Stimulated activated CD8-positive, alpha-beta memory T cell treated with anti-CD3 and anti-CD28 coated beads, Interleukin-15, amount 100 ng/mL, for 4 hours (primary cell): ENCODE results near the gene ATP4B.

Experiments used
- DNase-seq, 2 donors: peaks; one replicate each; pipeline ENCODE4 v3.0.0-alpha.2; 2020; ENCODE audit warnings: low read depth in 2 of 2

Gene ATP4B

DNA sequence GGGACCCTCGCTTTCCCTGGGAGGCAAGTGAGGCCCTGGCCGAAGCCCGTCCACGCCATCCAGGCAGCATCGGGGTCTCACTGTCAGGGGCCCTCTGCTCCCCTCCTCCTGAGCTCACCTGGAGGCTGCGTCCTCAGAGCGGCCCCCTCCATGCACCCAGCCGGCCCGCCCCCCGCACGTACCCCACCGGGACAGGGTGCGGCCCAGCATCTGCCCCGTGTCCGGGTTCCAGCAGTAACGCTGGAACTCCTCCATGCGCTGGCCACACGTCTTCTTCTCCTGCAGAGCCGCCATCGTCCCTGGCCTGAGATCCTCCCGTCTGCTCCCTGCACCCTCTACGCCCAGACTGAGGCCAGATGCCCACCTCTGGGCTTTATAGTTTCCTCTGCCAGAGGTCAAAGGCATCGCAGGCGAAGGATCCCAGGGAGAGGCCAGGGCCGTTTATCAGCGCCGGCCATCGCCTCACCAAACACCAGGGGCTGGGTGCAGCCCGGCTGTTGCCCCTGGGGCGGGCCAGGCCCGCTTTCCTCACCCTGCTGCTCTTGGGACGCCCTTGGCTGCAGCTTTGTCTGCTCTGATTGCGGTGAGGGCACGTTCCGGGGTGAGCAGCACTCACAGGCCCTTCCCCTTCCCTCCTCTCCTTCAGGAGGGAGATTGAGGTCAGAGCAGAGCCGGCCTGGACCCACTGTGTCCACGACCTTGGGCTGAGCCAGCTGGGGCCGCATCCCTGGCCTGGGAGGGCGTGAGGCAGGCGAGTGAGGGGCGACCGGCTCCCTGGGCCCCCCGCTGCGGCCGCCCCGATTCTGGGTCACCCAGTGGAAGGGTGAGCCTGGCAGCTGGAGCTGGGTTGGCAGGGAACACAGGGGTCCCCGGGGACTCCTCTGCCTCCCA, at the start of gene ATP4B:
TSS of gene ATP4B (minus strand) at position 348 of the 891 bp plus-strand sequence. CDS start at position 294, 54 bp downstream.
- no peak for DNase-seq

DNA sequence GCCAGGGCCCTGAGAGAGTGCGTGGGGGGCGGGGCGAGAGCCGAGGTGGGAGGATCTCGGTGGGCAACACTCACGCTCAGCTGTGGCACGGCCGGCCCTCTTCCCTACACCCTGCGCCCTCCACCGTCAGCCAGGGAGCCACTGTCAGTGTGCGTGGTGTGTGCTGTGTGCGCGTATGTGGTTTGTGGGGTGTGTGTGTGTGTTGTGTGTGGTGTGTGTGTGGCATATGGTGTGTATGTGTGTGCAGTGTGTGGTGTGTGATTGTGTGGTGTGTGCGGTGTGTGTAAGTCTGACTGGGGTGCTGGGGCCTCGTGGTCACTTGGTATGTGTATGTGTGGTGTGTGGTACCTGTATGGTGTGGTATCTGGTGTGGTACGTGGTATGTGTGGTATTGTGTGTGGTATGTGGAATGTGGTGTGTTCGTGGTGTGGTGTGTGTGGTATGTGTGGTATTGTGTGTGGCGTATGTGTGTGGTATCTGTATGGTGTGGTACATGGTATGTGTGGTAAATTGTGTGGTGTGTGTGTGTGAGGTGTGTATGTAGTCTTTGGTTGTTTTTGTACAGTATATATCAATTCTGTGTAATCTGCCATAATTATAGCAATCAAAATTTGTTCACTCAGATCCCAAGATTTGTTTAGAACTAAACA, 14.1 kb upstream of the ATP4B start:
- no peak for DNase-seq

DNA sequence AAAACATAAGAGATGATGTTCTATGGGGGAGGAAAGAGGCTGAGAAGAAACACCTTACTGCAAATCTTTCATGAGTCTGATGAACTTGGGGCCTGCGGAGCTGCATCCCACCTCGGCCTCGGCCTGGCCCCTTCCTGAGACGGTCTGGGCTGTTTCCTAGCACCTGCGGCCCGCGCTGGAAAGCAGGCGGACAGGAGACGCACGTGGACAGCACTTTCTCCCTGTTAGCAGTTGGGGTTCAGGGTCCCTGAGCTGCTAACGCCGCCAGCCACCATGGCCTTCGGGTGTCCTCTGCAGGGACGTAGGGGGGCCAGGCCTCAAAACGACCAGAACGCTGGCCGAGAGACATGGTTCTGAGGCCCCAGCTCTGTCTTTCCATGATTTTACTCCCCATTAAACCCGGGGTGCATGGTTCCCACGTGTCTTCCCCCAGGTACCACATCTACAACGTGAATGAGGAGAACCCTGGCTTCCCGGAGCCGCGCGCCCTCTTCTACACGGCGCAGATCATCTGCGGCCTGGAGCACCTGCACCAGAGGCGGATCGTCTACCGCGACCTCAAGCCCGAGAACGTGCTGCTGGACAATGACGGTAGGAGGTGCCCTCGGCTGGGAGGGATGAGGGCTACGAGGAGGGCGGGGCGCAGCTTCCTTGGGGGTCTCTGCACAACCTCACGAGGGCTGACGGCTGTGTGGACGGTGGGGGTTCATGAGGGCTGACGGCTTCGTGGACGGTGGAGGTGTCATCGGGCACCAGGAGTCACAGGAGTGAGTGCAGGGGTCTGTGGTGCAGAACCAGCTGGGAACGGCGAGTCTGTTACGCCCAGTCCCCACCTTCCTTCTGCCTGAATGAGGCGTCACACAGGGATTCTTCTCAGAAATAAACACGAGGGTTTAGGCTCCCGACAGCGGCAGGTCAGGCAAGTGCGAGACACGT, 13.3 kb upstream of the ATP4B start:
- DNase-seq = no peak

DNA sequence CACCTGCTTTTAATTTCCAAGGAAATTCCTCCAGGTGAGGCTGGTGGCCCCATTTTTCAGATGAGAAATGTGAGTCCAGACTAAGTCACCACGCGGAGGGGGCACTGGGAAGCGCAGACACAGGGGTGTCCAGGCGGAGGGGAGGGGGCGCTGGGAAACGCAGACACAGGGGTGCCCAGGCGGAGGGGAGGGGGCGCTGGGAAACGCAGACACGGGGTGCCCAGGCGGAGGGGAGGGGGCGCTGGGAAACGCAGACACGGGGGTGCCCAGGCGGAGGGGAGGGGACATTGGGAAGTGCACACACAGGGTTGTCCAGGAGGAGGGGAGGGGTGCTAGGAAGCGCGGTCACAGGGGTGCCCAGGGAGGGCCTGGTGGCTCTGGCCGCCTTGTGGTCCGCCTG, 12.5 kb upstream of the ATP4B start:
- no peak for DNase-seq

DNA sequence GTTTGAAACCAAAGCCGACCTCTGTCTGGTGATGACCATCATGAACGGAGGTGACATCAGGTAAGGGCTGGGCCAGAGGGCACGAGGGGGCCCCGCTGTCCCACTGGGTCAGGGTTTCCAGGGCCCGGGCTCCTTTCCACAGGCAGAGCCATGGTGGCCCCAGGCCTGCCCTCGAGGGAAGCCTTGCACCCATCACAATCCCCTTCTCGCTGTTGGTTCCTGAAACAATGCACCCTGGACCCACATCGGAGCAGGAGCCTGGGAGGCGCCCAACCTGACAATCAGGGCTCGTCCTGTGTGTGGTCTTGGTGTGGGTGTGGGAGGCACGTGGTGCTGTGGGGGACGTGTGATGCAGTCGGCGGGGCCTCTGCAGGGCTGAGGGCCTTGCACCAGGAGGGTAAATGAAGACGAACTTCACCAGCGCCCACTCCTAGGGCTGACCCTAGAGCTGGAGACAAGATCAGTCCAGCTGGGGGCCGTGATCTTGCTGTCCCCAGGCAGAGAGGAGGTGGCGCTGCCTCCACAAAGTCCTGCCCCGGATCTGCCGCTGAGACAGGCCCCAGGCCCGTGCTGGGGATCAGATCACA, 11.8 kb upstream of the ATP4B start:
- DNase-seq = no peak

DNA sequence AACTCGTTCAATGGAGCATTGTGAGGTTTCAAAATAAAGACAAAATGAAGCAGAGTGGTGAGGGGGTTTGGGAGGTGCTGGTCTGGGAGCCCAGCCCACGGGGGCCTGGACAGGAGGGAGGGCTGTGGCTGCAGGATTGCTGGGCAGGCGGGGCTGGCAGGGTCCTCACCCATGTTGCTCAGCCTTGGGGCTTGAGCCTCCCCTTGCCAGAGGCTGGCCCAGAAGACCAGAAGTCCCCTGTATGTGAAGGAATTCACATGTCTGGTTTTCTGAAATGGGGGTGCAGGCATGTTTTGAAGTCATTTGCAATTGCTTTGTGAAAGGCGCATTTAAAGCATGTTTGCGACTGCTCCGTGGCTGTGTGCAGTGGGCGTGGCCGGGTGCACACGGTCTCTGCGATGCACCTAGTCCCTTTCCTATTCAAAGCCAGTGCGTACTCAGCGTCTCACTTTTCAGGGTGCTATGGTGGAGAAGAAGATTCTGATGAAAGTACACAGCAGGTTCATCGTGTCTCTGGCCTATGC, 11.3 kb upstream of the ATP4B start:
- no peak for DNase-seq

DNA sequence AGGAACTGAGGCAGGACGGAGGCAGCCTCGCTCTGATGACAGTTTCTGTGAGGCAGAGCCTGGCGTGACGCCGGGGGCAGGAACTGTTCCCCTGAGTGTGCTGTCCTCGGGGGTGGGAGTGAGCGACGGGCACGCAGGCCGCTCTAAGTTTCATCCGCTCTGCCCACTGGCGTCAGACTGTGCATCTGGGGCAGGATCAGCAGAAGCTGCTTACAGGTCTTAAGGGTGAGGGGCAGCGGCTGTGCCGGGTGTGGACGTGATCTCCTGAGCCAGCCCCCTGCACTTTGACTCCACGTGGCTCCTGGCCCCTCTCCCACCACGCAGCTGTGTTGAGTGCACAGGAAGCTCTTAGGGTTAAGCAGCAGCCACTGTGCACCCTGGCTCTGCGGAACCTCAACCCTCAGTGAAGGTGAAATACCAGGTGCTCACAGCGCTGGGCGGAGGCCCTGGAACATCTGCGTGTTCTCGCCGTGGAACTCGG, 10.5 kb upstream of the ATP4B start:
- DNase-seq = no peak

DNA sequence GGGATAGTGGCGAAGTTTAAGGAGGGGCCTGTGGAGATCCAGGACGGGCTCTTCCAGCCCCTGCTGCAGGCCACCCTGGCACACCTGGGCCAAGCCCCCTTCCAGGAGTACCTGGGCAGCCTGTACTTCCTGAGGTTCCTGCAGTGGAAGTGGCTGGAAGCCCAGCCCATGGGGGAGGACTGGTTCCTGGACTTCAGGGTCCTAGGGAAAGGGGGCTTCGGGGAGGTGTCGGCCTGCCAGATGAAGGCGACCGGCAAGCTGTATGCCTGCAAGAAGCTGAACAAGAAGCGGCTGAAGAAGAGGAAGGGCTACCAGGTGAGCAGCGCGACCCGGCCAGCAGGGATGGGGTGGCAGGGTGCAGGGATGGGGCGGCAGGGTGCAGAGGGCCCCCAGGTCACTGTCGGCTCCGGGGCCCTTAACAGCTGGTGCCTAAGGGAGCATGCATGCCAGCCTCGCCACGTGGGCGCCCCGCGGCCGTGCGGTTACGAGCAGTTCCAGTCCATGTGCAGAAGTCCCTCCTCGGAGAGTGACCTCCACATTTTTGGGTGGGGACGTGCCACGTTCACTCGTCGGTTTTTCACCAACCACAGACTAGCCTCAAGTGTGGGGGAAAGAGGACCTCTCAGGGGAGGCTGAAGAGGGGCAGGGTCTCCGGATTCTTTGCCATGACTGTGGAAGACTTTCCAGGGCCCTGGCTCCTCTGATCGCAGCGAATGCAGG, 9.9 kb upstream of the ATP4B start:
- DNase-seq = no peak

DNA sequence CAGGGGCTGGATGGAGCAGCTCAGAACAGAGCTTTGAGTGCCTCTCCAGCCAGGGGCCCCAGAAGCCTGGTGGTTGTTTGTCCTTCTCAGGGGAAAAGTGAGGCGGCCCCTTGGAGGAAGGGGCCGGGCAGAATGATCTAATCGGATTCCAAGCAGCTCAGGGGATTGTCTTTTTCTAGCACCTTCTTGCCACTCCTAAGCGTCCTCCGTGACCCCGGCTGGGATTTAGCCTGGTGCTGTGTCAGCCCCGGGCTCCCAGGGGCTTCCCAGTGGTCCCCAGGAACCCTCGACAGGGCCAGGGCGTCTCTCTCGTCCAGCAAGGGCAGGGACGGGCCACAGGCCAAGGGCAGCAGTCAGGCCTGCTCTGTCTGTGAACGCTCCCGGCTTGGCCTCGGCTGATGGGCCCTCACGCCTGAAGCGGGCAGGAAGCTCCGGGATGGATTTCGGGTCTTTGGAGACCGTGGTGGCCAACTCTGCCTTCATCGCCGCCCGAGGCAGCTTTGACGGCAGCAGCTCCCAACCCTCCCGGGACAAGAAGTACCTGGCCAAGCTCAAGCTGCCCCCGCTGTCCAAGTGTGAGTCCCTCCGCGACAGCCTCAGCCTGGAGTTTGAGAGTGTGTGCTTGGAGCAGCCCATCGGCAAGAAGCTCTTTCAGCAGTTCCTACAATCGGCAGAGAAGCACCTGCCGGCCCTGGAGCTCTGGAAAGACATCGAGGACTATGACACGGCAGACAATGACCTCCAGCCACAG, 9.1 kb upstream of the ATP4B start, which contains the start of gene GRK1:
TSS of gene GRK1 (plus strand) at position 269 of the 751 bp plus-strand sequence. CDS start at position 437, 168 bp downstream.
- DNase-seq = no peak

DNA sequence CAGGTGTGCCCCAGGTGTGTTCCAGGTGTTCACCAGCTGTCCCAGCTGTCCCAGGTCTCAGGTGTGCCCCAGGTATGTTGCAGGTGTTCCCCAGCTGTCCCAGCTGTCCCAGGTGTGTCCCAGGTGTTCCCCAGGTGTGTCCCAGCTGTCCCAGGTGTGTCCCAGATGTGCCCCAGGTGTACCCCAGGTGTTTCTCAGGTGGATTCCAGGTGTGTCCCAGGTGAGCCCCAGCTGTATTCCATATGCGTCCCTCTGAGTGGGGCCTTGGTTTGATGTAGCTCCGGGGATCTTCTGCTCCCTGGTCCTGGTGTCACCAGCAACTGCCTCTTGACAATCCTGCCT, 8.3 kb upstream of the ATP4B start:
- DNase-seq = no peak

DNA sequence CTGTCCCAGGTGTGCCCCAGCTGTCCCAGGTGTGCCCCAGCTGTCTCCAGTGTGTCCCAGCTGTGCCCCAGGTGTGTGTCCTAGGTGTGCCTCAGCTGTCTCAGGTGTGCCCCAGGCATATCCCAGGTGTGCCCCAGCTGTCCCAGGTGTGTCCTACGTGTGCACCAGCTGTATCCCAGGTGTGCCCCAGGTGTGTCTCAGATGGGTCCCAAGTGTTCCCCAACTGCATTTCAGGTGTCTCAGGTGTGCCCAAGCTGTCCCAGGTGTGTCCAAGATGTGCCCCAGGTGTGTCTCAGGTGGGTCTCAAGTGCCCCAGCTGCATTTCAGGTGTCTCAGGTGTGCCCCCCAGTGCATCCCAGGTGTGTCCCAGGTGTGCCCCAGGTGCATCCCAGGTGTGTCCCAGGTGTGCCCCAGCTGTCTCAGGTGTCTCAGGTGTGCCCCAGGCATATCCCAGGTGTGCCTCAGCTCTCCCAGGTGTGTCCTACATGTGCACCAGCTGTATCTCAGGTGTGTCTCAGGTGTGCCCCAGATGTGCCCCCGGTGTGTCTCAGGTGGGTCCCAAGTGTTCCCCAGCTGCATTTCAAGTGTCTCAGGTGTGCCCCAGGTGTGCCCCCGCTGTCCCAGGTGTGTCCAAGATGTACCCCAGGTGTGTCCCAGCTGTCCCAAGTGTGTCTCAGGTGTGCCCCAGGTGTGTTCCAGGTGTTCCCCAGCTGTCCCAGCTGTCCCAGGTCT, 7.8 kb upstream of the ATP4B start:
- no peak for DNase-seq

DNA sequence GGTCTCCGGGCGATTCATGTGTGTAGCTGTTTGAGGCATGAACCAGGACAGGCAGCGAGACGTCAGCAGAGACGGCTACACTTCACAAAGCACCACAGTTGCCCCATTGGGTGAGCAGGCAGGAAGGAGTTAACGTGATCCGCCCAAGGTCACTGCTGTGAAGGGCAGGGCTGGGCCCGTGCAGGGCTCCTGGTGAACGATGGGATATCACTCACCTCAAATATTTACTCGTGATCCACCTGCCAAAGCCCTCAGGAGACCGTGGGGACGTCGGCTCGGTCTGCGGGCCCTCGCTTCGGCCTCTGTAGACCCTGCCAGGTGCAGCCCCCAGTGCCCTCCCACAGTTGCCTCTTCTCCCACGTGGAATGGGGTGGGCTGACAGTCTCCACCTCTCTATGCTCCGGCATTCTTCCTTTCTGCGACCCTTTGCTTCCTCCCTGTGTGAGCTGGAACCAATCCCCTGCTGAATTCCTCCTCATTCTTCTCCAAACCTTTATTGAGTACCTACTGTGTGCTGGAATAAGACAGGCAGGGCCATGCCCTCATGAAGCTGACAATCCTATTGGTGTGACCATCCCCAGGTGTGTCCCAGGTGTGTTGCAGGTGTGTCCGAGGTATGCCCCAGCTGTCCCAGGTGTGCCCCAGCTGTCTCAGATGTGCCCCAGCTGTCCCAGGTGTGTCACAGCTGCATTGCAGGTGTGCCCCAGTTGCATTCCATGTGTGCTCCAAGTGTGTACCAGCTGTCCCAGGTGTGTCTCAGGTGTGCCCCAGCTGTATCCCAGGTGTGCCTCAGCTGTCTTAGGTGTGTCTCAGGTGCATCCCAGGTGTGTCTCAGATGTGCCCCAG, 7.0 kb upstream of the ATP4B start:
- DNase-seq = no peak

DNA sequence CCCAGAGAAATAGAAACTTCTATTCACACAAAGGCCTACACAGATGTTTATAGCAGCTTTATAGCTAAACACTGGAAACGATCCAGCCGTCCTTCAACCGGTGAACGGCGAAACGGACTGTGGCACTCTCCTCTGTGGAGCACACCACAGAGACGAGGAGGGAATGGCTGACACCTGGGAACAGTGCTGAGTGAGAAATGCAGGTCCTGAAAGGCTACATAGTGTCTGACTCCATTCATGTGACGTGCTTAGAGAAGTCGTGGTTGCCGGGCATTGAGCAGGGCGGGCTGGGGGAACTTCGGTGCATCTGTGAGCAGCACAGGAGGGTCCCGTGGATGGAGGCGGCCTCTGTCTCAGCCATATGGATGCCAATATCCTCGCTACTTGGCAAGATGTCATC, 5.9 kb upstream of the ATP4B start:
- no peak for DNase-seq

DNA sequence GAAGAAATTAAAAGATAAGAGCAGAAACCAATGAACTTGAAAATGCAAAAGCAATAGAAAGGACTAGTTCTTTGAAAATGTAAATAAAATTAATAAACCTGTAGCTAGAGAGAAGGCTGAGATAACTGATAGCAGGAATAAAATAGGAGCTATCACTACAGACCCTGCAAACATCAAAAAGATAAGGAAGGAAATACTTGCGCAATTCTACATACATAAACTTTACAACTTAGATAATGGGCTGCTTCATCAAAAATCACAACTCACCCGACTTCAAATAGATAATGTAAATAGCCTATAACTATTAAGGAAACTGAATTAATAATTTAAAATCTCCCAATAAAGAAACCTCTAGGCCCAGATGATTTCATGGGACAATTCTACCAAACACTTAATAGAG, 3.5 kb upstream of the ATP4B start:
- no peak for DNase-seq

DNA sequence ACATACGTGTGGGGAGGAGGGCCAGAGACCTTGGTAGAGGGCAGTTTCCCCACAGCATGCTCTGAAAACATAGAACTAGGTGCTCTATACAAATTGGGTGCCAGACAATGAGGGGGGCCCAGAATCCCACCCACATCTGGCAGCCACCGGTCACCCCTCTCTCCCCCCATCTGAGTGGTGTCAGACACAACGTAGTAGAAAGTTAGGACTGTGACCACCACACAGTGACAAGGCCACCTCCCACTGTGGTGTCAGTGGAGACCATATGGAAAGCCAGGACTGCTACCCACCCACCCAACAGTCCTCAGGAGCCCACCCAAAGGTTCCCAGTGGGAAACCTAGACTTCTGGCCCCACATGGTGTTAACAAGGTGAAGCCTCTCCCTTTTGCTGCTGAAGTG, 2.1 kb upstream of the ATP4B start:
- no peak for DNase-seq

DNA sequence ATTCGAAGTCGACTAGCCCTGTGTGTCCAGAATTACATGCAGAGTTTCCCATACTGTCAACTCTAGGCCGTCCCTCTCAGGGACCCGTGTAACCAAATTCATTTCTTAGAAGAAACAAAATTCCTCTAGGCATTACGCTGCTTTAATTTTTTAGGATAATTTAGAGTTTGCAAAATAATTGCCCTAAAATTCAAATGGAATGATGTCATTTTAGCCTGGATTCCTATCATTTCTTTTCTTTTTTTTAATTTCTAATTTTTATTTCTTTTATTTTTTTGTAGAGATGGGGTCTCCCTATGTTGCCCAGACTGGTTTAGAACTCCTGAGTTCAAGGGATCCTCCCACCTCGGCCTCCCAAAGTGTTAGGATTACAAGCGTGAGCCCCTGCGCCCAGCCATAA, 1.3 kb upstream of the ATP4B start:
- no peak for DNase-seq

DNA sequence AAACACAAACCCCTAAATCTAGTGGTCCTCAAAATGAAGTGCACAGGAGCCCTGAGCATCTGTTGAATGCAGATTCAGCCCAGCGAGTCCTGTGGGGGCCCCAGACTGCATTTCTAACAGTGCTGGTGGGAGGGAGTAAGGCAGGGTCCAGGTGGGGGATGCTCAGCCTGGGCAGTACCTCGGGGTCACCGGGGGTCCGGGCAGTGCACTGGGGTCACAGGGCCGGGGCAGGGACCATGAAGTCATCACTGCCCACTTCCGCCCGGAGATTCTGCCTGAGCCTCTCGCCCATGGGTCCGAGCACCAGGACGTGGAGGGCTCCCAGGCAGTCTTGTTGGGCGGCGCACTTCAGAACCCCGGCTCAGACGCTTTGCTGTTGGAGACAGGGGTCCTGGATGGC, 838 bp upstream of the ATP4B start:
- no peak for DNase-seq
